Trophoblast cell (in vitro differentiated cells and primary cell): ENCODE results near the gene BMAL1.

Experiments
- DNase-seq, 2 donors: peaks; one replicate each; pipeline ENCODE4 v3.0.0-alpha.2; 2016
- H2AFZ ChIP-seq: 2 replicates; pipeline ENCODE4 v1.6.1; 2013; ENCODE audit warnings: low read length, moderate library complexity, mild to moderate bottlenecking; ENCODE audit not compliant: insufficient read depth, poor library complexity
- H2AK5ac ChIP-seq: 2 replicates; pipeline ENCODE4 v1.6.1; 2013; ENCODE audit warnings: mild to moderate bottlenecking, low read length
- H2BK120ac ChIP-seq: 2 replicates; pipeline ENCODE4 v1.6.1; 2013; ENCODE audit warnings: low read length, mild to moderate bottlenecking, moderate library complexity; ENCODE audit not compliant: insufficient read depth, poor library complexity
- H2BK12ac ChIP-seq: 2 replicates; pipeline ENCODE4 v1.6.1; 2013; ENCODE audit warnings: mild to moderate bottlenecking, low read length, moderate library complexity
- H2BK5ac ChIP-seq: 2 replicates; pipeline ENCODE4 v1.6.1; 2013; ENCODE audit warnings: low read length, low read depth, moderate library complexity, mild to moderate bottlenecking; ENCODE audit not compliant: poor library complexity
- H3K14ac ChIP-seq: 2 replicates; pipeline ENCODE4 v1.6.1; 2013; ENCODE audit warnings: mild to moderate bottlenecking, low read length
- H3K18ac ChIP-seq: 2 replicates; pipeline ENCODE4 v1.6.1; 2013; ENCODE audit warnings: mild to moderate bottlenecking, low read length
- H3K23ac ChIP-seq: 2 replicates; pipeline ENCODE4 v1.6.1; 2013; ENCODE audit warnings: low read length
- H3K27ac ChIP-seq: 2 replicates; pipeline ENCODE4 v1.5.1; 2013; ENCODE audit warnings: low read depth, mild to moderate bottlenecking, inconsistent platforms, low read length, moderate library complexity
- H3K27me3 ChIP-seq: 2 replicates; pipeline ENCODE4 v1.6.1; 2013; ENCODE audit warnings: inconsistent platforms, mild to moderate bottlenecking, low read length, moderate library complexity; ENCODE audit not compliant: insufficient read depth
- H3K36me3 ChIP-seq, 2 experiments: 1 replicate in 1 of 2; 2 replicates in 1 of 2; pipeline ENCODE4 v1.6.1; 2013; ENCODE audit warnings: low read length in 2 of 2, mild to moderate bottlenecking in 2 of 2, moderate library complexity in 1 of 2; ENCODE audit not compliant: insufficient read depth in 2 of 2, control insufficient read depth in 1 of 2
- H3K4ac ChIP-seq: 2 replicates; pipeline ENCODE4 v1.6.1; 2013; ENCODE audit warnings: low read depth, mild to moderate bottlenecking, low read length, moderate library complexity
- H3K4me1 ChIP-seq, 2 experiments: 1 replicate in 1 of 2; 2 replicates in 1 of 2; pipeline ENCODE4 v1.6.1; 2013; ENCODE audit warnings: low read length in 2 of 2, mild to moderate bottlenecking in 2 of 2, moderate library complexity in 1 of 2; ENCODE audit not compliant: insufficient read depth in 2 of 2, control insufficient read depth in 1 of 2
- H3K4me2 ChIP-seq: 2 replicates; pipeline ENCODE4 v1.6.1; 2013; ENCODE audit warnings: inconsistent platforms, mild to moderate bottlenecking, low read length, moderate library complexity
- H3K4me3 ChIP-seq: 2 replicates; pipeline ENCODE4 v1.5.1; 2013; ENCODE audit warnings: mild to moderate bottlenecking, low read depth, low read length, inconsistent platforms
- H3K79me1 ChIP-seq: one replicate; pipeline ENCODE4 v1.6.1; 2013; ENCODE audit warnings: low read length
- H3K79me2 ChIP-seq: 2 replicates; pipeline ENCODE4 v1.6.1; 2013; ENCODE audit warnings: low read length, mild to moderate bottlenecking; ENCODE audit not compliant: control insufficient read depth, insufficient read depth, poor library complexity
- H3K9ac ChIP-seq: 2 replicates; pipeline ENCODE4 v1.6.1; 2013; ENCODE audit warnings: mild to moderate bottlenecking, low read length
- H3K9me3 ChIP-seq: 2 replicates; pipeline ENCODE4 v1.6.1; 2013; ENCODE audit warnings: low read depth, mild to moderate bottlenecking, control low read depth, inconsistent platforms, low read length; ENCODE audit not compliant: insufficient read depth
- H4K12ac ChIP-seq: 2 replicates; pipeline ENCODE4 v1.6.1; 2013; ENCODE audit warnings: low read depth, mild to moderate bottlenecking, low read length, moderate library complexity
- H4K8ac ChIP-seq: 2 replicates; pipeline ENCODE4 v1.6.1; 2013; ENCODE audit warnings: low read depth, mild to moderate bottlenecking, low read length, moderate library complexity
- H4K91ac ChIP-seq: one replicate; pipeline ENCODE4 v1.6.1; 2013; ENCODE audit warnings: low read depth, mild to moderate bottlenecking, low read length, moderate library complexity
- WGBS: extraction: QIAGEN DNeasy Blood & Tissue Kit; methylation state at CpG from one replicate; pipeline ENCODE4 v1.1.7; 2013; ENCODE audit warnings: missing lambda C conversion rate; ENCODE audit not compliant: insufficient read length, insufficient coverage; ENCODE audit errors: extremely low coverage; 5-methylcytosine and 5-hydroxymethylcytosine counted together

Gene BMAL1

GRCh38 chr11:13291361-13291760 lies 13.8 kb downstream of the BMAL1 start:
- no peak overlapping the region for H2AK5ac ChIP-seq
- H3K4ac ChIP-seq: no peak overlapping the region
- H3K9ac ChIP-seq: no peak overlapping the region
- no peak overlapping the region for H3K14ac ChIP-seq
- no peaks in the 10 kb centered on the region for H3K36me3 ChIP-seq
- H3K79me2 ChIP-seq: no peaks in the 10 kb centered on the region
- no peak overlapping the region for H3K4me3 ChIP-seq
- H4K12ac ChIP-seq: no peak overlapping the region
- H2BK120ac ChIP-seq: no peak overlapping the region
- H3K27me3 ChIP-seq: no peaks in the 10 kb centered on the region
- DNase-seq: no peak
- no peak overlapping the region for H4K8ac ChIP-seq
- no peak overlapping the region for H3K18ac ChIP-seq
- no peak overlapping the region for H3K23ac ChIP-seq
- H4K91ac ChIP-seq: no peak overlapping the region
- H3K27ac ChIP-seq: no peak overlapping the region
- no peak overlapping the region for H3K4me2 ChIP-seq
- no peaks in the 10 kb centered on the region for H3K9me3 ChIP-seq
- no peak overlapping the region for H2BK12ac ChIP-seq
- no peak overlapping the region for H2AFZ ChIP-seq
- no CpG with 5 or more reads among the region's 3 CpGs for WGBS
- no peak overlapping the region for H2BK5ac ChIP-seq
- H3K79me1 ChIP-seq: no peaks in the 10 kb centered on the region
- peaks cover 0 to 2% of the 10 kb centered on the region in 2 experiments for H3K4me1 ChIP-seq

GRCh38 chr11:13291800-13292199 lies 14.2 kb downstream of the BMAL1 start:
- no peak overlapping the region for H3K27ac ChIP-seq
- no peak overlapping the region for H3K18ac ChIP-seq
- no peaks in the 10 kb centered on the region for H3K27me3 ChIP-seq
- DNase-seq: no peak
- H2BK5ac ChIP-seq: no peak overlapping the region
- no peak overlapping the region for H2BK12ac ChIP-seq
- no peaks in the 10 kb centered on the region for H3K9me3 ChIP-seq
- H3K4ac ChIP-seq: no peak overlapping the region
- no peak overlapping the region for H4K12ac ChIP-seq
- H2BK120ac ChIP-seq: no peak overlapping the region
- H3K4me3 ChIP-seq: no peak overlapping the region
- H3K23ac ChIP-seq: no peak overlapping the region
- no peak overlapping the region for H3K14ac ChIP-seq
- no CpG with 5 or more reads among the region's 3 CpGs for WGBS
- peaks cover 0 to 2% of the 10 kb centered on the region in 2 experiments for H3K4me1 ChIP-seq
- no peaks in the 10 kb centered on the region for H3K36me3 ChIP-seq
- no peak overlapping the region for H2AFZ ChIP-seq
- H3K4me2 ChIP-seq: no peak overlapping the region
- no peaks in the 10 kb centered on the region for H3K79me1 ChIP-seq
- H4K91ac ChIP-seq: no peak overlapping the region
- no peak overlapping the region for H3K9ac ChIP-seq
- H3K79me2 ChIP-seq: no peaks in the 10 kb centered on the region
- H2AK5ac ChIP-seq: no peak overlapping the region
- no peak overlapping the region for H4K8ac ChIP-seq

- Histone ChIP-seq H3K9me3 (no peaks in the 10 kb centered on the region), H2AFZ (no peak overlapping the region), H3K4me2 (no peak overlapping the region), H2BK5ac (no peak overlapping the region), H3K36me3 (no peaks in the 10 kb centered on the region), H3K27ac (no peak overlapping the region), H2BK12ac (no peak overlapping the region), H3K4me3 (no peak overlapping the region), H3K79me1 (no peaks in the 10 kb centered on the region), H3K18ac (no peak overlapping the region), H4K91ac (no peak overlapping the region), H3K79me2 (no peaks in the 10 kb centered on the region), H4K8ac (no peak overlapping the region), H3K4ac (no peak overlapping the region), H3K9ac (no peak overlapping the region), H2AK5ac (no peak overlapping the region), H4K12ac (no peak overlapping the region), H3K14ac (no peak overlapping the region), H3K4me1 (peaks cover 0 to 4% of the 10 kb centered on the region in 2 experiments), H3K23ac (no peak overlapping the region), H2BK120ac (no peak overlapping the region), H3K27me3 (no peaks in the 10 kb centered on the region)
- no peak for DNase-seq
- 100% methylated on average over 1 of the region's 2 CpGs for WGBS
These were observed 15.4 kb downstream of the BMAL1 start for GRCh38 chr11:13292970-13293369.

- Histone ChIP-seq H3K9ac (no peak overlapping the region), H4K12ac (no peak overlapping the region), H3K79me1 (no peaks in the 10 kb centered on the region), H4K91ac (no peak overlapping the region), H3K4me1 (peaks cover 0 to 6% of the 10 kb centered on the region in 2 experiments), H2AFZ (no peak overlapping the region), H3K4me3 (no peak overlapping the region), H2BK5ac (no peak overlapping the region), H3K9me3 (no peaks in the 10 kb centered on the region), H3K79me2 (no peaks in the 10 kb centered on the region), H3K18ac (no peak overlapping the region), H4K8ac (no peak overlapping the region), H2AK5ac (no peak overlapping the region), H2BK12ac (no peak overlapping the region), H2BK120ac (no peak overlapping the region), H3K27me3 (no peaks in the 10 kb centered on the region), H3K4ac (no peak overlapping the region), H3K27ac (no peak overlapping the region), H3K4me2 (no peak overlapping the region), H3K14ac (no peak overlapping the region), H3K23ac (no peak overlapping the region), H3K36me3 (no peaks in the 10 kb centered on the region)
- DNase-seq: no peak
- no CpG with 5 or more reads among the region's 4 CpGs for WGBS
These were observed 16.6 kb downstream of the BMAL1 start for GRCh38 chr11:13294178-13294577.
